NCI-H82 (cell line): ENCODE data around the gene TWSG1.

Experiments used
- DNase-seq: peaks from one replicate; lab custom pipeline; 2025; lab: John Stamatoyannopoulos, UW

The TWSG1 gene

DNA sequence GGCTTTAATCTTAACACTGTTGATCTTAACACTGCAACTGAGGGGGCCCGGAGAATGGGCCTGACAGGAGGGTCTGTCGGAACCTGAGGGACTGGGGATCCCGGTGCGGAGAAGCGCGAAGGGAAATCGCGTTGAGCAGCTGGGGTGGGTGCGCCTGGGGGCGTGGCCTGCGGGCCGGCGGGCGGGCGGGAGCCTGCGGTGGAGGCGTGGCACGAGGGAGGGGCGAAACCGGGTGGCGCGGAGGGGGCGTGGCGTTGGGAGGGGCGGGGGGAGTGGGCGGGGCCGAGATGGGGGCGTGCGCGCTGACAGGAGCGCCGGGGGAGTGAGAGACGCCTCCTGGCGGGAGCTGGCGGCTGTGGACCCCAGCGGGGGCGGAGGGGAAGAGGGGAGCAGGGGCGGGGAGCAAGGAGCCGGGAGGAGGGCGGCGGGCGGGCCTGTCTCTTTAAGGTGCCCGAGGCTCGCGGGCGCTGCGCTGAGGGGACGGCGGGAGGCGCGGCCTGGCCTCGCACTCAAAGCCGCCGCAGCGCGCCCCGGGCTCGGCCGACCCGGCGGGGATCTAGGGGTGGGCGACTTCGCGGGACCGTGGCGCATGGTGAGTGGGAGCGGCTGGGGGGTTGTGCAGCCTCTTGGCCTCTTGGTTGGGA lies at the start of gene TWSG1:
Gene TWSG1 (plus strand): TSS at position 445 of the 644 bp plus-strand sequence. CDS start 2,457 bp downstream, outside the sequence.
- DNase-seq: peak; percentile 97

DNA sequence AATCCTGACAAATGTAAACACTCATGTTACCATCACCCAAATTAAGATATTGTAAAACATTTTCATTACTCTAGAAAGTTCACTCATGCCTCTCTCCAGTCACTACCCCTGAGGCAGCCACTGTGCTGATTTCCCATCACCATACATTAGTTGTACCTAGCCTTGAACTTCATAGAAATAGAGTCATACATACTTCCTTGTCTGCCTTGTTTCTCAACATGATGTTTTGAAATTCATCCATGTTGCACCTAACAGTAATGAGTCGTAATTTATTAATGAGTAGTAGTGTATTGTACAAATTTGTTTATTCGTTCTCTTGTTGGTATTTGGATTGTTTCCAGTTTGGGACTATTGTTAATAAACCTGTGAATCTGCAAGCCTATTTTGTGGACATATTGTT lies 49.0 kb upstream of the TWSG1 start:
- no peak for DNase-seq

DNA sequence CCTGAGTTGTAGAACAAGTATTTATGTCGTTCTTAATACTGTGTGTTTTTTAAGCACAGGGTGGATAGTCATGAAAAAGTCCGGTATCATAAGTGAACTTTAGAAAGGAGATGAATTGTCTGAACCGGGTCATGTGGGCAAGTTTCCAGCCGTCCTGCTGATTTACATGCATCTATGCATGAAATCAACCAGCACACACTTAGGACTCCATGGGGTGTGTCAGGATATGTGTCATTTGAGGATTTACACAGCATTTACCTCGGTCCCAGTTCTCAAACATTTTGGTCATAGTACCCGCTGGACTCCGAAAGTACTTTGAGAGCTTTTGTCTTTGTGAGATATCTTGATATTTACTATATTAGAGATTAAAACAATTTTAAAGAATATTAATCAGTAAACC lies 47.5 kb upstream of the TWSG1 start:
- no peak for DNase-seq

DNA sequence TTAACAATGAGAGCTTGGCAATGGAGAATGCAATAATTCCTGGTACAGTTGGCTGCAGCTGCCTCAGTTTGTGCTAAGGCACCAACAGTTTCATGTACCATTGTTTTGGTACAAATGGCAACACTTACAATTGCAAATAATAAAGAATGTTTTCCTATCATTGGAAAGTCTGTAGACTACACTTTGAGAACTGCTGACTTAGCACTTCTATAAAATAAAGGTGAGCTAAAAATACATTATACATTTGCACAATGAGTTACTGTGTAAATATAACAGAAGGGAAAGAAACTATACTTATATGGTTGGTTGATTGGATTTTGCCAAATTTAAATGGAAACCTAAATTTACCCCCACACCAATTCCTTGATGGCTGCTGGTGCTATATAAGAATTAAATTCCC lies 44.9 kb upstream of the TWSG1 start:
- DNase-seq: no peak

DNA sequence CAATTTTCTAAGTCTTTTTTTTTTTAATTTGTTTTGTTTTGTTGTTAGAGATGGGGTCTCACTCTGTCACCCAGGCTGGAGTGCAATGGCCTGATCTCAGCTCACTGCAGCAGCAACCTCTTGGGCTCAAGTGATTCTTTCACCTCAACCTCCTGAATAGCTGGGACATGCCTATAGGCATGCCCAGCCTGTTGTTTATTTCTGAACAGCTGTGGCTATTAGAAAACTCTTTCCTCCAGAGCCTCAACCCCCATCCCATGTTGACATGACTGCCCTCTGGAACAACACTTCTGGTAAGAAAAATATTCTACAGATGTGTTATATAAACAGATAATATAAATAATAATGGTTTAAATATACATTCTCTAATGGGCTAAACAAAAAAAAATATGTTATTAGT lies 44.4 kb upstream of the TWSG1 start:
- DNase-seq: no peak

DNA sequence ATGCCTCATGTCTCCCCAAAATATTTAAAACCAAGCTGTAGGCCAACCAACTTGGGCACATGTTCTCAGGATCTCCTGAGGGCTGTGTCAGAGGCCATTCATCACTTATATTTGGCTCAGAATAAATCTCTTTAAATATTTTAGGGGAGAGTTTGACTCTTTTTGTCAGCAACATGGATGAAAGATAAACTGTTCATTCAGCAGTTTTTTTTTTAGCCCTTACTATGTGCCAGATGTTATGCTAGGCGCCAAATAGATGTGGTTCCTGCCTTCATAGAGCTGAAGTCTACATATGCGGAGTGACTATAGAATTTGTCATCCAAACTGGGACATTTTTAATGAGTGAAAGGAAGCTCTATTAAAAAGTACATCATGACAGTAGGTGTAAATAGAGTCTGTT lies 42.5 kb upstream of the TWSG1 start:
- DNase-seq: no peak

DNA sequence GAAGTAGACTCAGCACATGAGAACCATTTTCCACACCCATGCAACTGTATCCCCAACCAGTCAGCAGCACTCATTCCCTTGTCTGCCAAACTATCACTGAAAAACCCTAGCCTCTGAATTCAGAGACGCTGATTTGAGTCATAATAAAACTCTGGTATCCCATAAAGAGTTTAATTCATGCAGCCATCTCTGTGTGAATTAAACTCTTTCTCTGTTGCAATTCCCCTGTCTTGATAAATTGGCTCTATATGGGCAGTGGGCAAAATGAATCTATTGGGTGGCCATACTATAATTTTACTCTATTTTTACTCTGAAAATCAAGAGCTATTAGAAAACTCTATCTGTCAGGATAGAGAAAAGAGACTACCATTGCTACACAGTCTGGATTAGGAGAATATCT lies 40.6 kb upstream of the TWSG1 start:
- no peak for DNase-seq

DNA sequence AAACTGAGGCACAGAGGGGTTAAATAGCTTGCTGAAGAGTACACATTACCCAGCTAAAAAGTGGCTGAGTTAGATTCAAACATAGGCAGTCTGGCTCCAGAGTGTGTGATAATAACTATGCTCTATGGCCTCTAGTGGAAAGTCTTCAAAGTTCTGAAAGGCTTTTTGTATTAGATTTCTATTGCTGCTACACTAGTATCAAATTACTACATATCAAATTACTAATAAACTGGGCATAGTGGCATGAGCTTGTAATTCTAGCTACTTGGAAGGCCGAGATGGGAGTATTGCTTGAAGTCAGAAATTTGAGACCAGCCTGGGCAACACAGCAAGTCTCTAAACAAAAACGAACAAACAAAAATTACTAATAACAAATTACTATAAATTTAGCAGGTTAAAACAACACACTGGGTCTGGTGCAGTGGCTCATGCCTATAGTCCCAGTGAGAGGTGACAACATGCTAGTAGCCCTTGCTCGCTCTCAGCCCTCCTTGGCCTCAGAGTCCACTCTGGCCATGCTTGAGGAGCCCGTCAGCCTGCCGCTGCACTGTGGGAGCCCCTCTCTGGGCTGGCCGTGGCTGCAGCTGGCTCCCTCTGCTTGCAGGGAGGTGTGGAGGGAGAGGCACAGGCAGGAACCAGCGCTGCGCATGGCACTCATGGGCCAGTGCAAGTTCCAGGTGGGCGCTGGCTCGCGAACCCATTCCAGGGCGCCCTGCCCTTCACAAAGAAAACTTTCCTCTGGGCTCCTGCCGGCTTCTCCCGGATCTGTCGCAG lies 38.2 kb upstream of the TWSG1 start:
- DNase-seq: no peak

DNA sequence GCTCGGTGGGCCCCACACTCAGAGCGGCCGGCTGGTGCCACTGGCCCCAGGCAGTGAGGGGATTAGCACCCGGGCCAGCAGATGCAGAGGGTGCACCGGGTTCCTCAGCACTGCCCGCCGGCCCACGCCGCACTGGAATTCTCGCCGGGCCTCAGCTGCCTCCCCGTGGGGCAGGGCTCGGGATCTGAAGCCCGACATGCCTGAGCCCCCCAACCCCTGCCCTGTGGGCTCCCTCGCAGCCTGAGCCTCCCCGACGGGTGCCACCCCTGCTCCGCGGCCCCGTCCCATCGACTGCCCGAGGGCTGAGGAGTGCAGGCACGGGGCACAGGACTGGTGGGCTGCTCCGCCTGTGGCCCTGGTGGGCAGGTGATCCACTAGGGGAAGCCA lies 37.6 kb upstream of the TWSG1 start:
- no peak for DNase-seq

DNA sequence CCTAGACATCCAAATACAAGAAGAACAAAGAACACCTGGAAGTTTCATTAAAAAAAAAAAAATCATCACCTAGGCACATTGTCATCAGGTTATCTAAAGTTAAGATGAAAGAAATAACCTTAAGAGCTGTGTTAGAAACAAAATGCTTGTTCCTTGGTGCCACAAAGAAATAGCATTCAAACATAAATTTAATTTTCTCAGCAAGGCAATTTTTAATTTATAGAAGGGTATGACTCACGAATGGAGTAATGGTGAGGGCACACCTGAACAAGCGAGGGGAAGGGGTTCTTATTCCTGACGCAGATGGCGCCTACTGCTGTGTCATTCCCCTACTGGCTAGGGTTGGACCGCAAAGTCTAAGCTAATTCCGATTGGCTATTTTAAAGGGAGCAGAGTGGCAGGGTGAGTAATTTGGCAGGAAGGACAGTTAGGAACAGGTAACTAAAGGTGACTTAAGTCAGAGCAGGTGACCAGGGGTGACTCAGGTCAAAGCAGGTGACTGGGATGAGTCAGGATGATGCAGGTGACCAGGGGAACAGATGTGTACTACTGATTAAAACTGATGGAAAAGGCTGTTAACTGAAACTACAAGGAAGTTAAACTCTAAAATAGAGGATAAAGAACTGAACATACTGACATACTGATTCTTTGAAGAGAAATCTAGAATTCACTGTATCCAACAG lies 30.0 kb upstream of the TWSG1 start:
- no peak for DNase-seq

DNA sequence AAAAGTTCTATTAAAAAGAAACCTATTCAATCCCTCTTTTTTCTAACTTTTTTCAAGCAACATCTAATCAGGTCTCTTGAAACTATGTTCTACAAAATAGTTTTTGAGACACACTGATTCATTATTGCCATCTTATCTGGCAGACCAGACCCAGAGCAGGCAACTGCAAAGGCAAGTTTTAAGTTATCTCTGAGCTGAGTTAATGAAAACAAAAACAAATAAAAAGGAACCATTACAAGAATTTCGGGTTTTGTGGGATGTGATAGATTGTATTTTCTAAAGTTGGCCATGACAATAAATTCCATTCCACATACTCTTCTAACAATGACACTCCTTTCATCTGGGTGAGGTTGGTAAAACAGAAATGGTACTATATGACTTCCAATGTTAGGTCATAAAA lies 15.2 kb upstream of the TWSG1 start:
- DNase-seq: no peak

DNA sequence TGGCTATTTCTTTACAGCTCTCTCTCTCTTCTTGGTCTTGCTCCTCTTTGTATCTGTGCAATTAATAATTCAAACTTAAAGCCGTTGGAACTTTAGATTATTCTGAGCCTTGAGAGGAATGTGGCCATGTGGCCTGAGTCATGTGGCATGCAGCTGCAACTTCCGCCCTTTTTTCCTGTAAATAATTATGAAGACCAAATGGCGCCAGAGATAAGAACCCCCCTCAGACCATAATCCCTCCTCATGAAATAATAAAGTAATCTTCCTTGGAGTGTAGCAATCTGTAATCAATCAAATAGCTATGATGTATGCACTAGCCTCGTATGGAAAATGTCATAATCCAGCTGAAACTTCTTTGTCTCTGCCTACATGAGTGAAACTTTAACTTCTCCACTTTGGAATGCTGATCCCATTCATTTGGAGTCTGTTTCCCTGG lies 13.5 kb upstream of the TWSG1 start:
- no peak for DNase-seq

DNA sequence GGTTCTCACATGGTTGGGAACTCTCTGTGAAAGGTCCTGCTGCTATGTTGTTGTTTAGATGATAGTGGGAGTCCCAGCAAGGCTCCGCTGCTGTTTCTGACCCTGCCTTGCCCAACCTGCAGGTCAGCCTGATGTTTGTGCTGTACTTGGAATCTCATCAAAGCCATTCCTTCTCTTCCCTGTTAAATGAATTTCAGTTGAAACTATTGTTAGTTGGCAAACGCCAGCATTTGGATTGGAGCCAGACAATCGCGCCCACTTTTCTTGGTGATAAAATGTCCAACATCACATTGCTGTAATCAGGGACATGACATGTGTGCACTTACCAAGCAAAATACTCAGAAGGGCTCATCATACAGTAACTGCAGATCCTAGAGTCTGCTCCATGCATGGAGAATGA lies 12.8 kb upstream of the TWSG1 start:
- DNase-seq: peak; percentile 7

DNA sequence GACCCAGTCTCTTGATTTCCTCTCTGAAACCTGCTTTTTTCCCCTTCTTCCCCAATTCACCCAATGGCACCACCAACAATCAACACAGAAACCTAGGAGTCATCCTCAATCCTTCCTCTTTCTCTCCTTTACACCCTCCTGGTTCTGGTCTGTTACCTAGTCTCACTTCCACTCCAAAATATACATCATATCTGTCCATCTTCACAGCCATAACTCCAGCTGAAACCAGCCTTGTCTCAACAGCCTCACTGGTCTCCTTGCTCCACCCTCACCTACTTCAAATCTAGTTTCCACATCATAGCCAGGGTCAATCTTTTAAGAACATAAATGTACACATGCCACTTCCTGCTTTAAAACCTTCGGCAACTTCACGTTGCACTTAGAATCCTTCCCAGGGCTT lies 11.8 kb upstream of the TWSG1 start:
- no peak for DNase-seq

DNA sequence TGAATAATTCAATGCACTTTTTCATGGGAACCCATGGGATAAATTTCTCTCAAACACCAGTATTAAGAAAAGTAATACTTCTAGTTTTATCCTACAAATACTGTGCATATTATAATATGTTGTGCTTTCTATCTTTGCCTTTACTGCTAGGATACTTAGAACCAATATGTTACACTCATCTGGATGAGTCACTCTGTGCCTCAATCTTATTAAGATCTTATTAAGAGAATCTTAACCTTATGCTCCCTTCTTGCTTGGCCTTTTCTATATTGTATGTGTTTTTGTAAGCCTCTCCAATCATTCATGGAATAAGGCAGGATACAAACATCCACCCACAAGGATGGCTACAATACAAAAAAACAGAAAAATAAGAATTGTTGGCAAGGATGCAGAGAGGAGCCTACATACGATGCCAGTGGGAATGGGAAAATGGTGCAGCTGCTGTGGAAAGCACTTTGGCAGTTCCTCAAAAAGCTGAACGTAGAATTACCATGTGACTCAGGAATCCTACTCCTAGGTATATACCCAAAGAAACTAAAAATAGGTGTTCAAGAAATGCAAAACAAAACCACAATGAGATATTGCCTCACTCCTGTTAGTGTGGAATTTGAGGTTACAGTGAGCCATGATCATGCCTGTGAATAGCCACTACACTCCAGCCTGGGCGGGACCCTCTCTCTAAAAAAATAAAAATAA lies 10.7 kb upstream of the TWSG1 start:
- DNase-seq: peak; percentile 82

DNA sequence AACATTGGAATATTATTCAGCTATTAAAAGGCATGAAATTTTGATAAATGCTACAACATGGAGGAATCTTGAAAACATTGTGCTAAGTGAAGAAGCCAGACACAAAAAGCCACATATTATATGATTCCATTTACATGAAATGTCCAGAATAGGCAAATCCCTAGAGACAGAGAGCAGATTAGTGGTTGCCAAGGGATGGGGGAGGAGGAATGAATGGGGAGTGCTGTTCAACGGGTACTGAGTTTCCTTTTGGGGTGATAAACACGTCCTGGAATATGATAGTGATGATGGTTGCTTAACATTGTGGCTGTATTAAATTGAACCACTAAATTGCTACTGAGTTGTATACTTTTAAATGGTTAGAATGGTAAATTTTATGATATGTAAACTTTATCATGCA lies 8.9 kb upstream of the TWSG1 start:
- DNase-seq: peak; percentile 36

DNA sequence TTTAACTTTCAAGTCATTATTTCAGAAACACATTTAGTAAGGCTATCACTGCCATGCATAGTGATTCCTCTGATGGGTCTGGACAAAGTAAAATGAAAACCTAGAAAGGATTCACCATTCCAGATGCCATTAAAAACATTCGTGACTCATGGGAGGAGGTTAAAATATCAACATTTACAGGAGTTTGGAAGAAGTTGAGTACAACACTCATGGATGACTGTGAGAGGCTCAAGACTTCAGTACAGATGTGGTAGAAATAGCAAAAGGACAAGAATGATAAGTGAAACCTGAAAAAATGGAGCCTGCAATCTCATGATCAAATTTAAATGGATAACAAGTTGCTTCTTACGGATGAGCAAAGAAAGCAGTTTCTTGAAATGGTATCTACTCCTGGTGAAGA lies 5.8 kb upstream of the TWSG1 start:
- no peak for DNase-seq

DNA sequence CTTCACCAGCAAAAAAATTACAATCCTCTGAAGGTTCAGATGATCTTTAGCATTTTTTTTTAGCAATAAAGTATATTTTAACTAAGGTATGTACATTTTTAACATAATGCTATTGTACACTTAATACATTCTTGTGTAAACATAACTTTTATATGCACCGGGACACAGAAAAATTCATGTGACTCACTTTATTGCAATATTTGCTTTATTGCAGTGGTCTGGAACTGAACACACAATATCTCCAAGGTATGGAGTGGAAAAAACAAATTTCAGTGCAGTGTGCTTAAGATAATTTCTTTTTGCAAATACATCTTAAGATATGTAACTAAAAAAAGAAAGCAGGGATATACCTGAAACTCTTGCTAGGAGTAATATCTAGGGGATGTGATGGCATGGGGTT lies 5.1 kb upstream of the TWSG1 start:
- DNase-seq: no peak

DNA sequence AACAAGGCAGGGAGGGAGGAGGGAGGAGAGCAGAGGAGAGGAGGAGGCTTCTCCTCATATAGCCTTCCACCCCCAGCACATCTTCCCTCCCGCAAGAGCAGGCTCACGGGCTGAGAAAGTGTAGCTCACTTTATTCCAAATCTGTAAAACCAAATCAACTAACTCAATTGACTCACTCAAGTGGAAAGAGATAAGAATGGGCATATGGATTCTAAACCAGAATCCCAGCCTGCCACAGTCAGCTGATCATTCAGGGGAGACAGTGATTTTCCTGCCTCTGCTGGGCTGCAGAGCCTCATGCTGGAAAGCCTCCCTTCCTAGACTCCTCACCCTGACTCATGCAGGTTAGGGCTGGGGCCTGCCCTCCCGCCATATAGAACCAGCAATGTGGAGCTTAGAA lies 4.2 kb upstream of the TWSG1 start:
- DNase-seq: no peak

DNA sequence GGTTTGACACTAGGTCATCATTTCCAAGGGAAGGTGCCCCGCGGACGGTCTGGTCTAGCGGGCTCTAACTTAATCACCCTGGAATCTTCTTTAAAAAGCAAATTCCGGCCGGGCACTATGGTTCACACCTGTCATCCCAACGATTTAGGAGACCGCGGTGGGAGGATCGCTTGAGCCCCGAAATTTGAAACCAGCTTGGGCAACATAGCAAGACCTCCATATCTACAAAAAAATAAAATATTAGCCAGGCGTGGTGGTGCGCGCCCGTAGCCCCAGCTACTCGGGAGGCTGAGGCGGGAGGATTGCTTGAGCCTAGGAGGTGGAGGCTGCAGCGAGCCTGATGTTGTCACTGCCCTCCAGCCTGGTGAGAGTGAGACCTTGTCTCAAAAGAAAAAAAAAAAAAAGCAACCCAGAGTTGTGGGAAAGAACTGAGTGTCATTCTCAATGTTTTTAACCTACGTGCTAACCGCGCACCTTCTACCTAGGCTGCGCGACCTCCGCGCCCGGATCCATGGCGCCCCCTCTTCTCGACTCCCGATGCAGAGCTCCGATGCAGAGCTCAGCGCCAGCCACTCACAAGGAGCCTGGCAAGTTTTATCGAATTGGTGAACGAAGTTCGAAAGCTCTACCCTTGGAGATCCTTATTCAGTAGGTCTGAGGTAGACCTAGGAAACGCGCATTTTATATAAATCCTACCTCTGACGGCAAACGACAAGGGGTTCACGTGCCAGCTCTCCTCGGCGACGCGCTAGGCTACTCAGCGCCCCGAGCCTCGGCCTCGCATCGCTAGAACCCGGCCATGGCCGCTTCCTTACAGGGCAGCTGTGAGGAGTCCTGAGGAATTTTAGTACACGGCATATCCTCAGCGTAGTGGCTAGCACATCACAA lies 888 bp upstream of the TWSG1 start:
- no peak for DNase-seq

DNA sequence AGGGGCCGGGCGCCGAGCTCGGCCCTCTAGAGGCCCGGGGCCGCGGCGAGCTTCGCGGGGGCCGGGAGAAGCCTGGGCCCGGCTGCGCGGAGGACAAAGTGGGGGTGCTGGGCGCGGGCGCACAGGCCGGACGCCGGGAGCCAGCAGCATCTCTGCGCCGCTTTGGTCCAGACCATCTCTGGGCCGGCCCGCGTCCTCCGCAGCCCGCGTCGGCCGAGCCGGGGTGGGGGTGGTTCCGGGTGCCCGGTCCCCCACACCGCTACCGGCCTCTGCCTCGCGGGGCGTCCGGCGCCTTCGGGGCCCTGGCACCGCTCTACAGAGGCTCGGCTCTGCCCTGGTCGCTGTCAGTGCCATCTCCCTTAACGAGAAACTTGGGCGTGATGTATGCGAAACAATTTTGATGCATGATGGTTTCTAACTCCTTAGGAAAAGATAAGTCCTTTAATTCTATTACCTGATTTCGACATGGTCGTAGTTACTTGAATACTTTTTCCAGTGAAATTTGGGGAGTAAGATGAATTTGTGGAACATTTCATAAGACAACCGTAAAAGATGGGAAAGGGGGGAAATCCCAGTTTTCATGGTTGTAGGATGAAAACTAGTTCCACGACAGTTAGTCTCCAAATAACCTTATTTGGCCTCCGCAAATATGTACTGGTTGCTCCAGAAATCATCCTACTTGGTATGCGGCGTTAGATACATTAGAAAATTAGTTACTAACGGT lies 562 bp downstream of the TWSG1 start:
- DNase-seq: peak; percentile 66
